Fibroblast of villous mesenchyme (primary cell): ENCODE results near the gene AGAP5. TPM values are rescaled to one million over a fixed set of nuclear protein-coding genes. Genes with fewer than 3 reads are reported as not detected.

Experiments used
- DNase-seq: peaks from one replicate; pipeline ENCODE4 v3.0.0-alpha.2; 2010; ENCODE audit warnings: low read depth
- H3K4me3 ChIP-seq: 2 replicates; pipeline ENCODE4 v1.5.1; 2011; ENCODE audit warnings: low read depth, mild to moderate bottlenecking, low read length
- total RNA-seq: library from RNA; depleted of rRNA; stranded (reverse); fragments of >200 nt; gene quantifications from 2 replicates; pipeline ENCODE4 v1.2.3, GENCODE V29; 2012
- TF ChIP-seq, protein P1 (sequence below): IDR thresholded peaks from 2 replicates; pipeline ENCODE4 v1.5.1; 2012; ENCODE audit warnings: low read depth, mild to moderate bottlenecking, low read length; ENCODE audit not compliant: insufficient read depth

AGAP5 gene
- total RNA-seq, 1 donor: 3.0 TPM

DNA sequence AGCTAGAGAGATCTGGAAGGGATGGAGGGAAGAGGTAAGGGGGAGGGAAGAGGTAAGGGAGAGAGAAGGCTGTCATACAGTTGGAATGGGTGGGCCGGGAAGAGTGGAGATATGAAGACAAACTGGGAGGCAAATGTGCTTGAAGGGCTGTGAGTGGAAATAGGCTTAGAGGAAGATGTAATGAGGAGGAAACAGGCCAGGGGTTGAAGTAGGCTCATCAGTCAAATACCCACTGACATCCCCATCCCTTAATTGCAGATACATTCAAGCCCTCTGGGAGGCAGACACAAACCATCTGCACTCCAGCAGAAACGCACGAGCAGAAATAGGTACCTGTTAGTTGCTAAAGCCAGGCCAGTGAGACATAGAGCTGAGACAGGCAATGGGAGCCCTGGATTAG lies 44.2 kb downstream of the AGAP5 start:
- TF ChIP-seq, protein P1, sequence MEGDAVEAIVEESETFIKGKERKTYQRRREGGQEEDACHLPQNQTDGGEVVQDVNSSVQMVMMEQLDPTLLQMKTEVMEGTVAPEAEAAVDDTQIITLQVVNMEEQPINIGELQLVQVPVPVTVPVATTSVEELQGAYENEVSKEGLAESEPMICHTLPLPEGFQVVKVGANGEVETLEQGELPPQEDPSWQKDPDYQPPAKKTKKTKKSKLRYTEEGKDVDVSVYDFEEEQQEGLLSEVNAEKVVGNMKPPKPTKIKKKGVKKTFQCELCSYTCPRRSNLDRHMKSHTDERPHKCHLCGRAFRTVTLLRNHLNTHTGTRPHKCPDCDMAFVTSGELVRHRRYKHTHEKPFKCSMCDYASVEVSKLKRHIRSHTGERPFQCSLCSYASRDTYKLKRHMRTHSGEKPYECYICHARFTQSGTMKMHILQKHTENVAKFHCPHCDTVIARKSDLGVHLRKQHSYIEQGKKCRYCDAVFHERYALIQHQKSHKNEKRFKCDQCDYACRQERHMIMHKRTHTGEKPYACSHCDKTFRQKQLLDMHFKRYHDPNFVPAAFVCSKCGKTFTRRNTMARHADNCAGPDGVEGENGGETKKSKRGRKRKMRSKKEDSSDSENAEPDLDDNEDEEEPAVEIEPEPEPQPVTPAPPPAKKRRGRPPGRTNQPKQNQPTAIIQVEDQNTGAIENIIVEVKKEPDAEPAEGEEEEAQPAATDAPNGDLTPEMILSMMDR: peak; percentile 22
- no peak overlapping the region for H3K4me3 ChIP-seq
- peak; percentile 41 for DNase-seq

DNA sequence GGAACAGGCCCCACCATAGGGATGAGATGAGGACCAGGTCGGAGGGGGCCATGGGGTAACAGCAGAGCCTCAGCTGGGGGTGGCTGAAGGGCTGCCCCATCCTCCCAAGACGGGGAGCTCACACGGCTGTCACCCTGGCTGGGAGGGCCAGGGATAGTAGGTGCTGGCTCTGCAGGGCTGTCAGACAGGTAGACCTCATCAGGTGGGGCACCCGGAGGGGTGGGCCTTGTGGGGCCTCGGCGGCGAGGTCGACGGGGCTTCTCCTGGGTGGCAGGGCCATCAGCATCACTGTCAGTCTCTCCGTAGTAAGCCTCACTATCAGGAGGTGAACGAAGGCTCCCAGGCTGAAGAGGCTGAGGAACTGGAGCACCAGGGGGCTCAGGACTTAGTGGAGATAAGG lies 44.7 kb downstream of the AGAP5 start:
- H3K4me3 ChIP-seq: no peak overlapping the region
- TF ChIP-seq, protein P1: no peak
- no peak for DNase-seq

DNA sequence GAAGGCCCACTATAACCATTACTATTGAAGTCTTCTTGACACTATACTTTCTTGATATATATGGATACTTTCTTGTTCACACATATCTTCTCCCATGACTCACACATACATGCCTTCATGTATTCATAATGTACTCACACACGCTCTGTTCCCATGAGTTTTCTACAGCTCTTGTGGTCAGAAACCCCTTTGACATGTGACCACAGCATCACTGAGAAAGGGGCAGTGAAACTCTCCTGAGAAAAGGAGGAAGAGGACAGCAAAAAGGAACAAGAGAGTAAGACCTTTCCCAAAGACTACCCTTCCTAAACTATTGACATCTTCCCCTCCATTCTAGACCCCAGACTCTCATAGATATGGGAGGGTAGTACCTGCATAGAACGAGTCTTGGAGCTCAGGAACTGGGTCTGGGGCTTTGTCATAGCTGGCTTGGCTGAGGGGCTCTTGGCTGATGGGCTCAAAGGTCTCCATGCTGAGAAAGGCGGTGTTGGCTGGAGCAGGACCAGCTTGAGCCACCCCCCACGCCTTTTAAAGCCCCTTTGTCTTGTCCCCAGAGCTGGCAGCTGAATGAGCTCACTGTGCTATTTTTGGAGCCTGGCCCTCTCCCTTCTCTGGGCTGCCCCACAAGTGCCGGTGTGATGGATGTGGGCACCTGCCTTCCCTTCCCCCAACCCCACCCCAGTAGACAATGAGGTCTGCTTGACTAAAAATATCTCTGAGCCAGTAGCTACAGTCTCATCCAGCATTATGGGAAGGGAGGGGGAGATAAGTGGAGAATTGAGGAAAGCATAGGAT lies 47.2 kb downstream of the AGAP5 start:
- peak; percentile 80 for DNase-seq
- no peak overlapping the region for H3K4me3 ChIP-seq
- TF ChIP-seq, protein P1: no peak

DNA sequence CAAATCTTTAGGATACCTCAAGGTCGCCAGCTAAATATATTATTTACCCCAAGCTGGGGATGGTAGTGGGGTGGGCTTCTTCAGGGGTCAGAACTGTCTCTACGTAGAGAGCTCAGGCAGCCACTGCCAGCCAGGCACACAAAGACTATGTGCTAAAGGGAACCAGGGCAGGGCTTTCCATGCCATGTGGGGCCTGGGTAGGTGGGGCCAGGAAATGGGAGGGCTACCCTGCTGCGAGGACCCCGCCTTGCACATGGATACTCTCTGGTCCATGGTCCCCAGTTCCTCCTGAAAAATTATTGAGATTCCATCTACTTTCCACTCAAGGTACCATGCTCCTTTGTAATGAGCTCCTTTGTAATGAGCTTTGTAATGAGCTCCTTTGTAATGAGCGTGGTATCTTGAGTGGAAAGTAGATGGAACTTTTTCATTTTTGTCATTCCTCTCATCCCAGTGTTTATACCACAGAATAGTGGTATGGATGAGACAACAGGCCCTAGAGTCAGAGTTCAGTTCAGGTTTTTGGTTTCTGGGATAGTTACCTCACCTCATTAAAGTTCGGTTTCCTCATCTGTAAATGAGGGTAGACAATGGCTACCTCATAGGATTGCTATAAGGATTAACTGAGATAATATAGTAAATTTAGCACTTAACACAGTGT lies 47.9 kb downstream of the AGAP5 start:
- H3K4me3 ChIP-seq: no peak overlapping the region
- TF ChIP-seq, protein P1: no peak
- DNase-seq: peak; percentile 63

DNA sequence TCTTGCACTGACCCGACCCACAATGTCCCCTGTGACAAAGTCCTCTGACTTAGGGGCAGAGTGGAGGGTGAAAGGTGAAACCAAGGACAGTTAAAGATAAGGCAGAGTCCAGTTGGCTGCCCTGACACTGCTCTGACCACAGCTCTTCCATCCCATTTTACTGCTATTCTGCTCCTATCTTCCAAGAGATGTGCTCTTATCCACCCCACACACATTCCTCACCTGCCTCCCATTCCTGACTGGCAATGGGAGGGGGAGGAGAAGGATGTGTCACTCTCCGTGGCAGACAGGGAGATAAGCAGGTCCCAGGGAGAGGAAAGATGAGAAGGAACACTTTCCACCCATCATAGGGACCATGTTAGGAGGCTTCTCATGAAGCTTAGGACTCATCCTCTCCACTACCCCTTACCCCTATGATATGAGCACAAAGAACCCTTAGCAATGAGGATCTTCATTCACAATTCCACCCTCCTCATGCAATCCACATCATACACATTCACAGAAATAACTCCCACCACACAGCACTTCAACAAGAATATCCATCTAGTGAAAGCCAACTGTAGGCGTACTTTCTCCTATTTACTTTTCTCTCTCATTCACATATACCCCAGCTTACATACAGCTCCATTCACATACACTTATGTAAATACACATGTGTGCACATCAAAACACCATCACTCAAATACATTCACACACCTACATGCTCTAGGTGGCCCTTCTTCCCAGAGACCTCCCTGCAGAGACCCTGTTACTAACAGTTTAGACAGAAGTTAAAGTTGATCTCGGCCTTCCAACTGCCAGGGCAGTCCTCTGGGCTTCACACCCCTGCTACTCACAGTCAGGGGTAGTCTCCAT lies 48.7 kb downstream of the AGAP5 start:
- TF ChIP-seq, protein P1: no peak
- DNase-seq: no peak
- H3K4me3 ChIP-seq: no peak overlapping the region

DNA sequence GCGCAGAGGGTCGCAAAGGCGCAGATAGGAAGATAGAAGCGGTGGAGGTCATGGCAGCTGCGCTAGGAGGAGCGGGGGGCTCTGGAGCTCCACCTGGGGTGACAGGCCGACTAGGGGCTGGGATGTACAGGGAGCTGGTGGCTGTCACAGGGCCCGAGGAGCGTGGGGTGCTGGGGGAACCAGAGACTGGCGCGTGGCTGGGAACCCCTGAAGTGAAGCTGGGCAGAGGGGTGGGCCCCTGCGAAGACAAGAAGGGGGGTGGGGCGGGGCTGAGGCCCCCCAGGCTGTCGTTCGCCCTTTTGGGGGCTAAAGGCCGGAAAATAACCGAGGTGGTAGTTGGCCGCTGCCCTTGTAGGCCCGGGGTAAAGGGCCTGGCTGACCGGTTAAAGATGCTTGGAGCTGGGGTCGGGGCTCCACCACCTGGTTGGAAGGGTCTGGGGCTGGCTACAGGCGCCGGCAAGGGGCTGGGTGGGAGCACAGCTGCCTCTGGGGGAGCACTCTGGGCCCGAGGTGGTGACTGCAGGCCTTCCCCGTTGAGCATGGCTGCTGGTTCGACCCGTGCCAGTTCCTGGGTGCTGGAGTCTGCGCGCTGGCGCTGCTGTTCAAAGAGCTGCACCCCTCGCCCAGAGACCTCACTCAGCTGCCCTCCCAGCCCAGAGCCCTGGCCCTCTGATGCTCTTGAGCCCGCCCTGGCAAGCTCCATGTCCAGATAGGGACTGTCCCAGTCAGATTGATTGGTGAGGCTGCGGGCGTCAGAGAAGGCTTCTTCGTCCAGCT lies 49.8 kb downstream of the AGAP5 start:
- TF ChIP-seq, protein P1: no peak
- DNase-seq: peak; percentile 7
- H3K4me3 ChIP-seq: peak overlapping the region; percentile 61
